Retinal pigment epithelial cell (primary cell): ENCODE data around the gene ZBTB25.

Experiments
- DNase-seq: peaks from one replicate; pipeline ENCODE4 v3.0.0-alpha.2; 2010; ENCODE audit warnings: low read depth
- H3K4me3 ChIP-seq: 2 replicates; pipeline ENCODE4 v1.5.1; 2011; ENCODE audit warnings: mild to moderate bottlenecking, low read length, control low read depth, moderate library complexity
- CTCF ChIP-seq: conservative IDR thresholded peaks from 2 replicates; pipeline ENCODE4 v1.5.1; 2011; ENCODE audit warnings: low read depth, low read length, control low read depth, inconsistent platforms

Gene ZBTB25

GRCh38 chr14:64419003-64419402 lies 84.6 kb downstream of the ZBTB25 start:
- no peak overlapping the region for H3K4me3 ChIP-seq
- DNase-seq, result no peak
- TF ChIP-seq CTCF, result no peak

- no peak for DNase-seq
- TF ChIP-seq CTCF, result no peak
- no peak overlapping the region for H3K4me3 ChIP-seq
Observed at GRCh38 chr14:64417771-64418125, 85.9 kb downstream of the ZBTB25 start.

GRCh38 chr14:64417055-64417770 lies 86.4 kb downstream of the ZBTB25 start:
- no peak for DNase-seq
- no peak overlapping the region for H3K4me3 ChIP-seq
- TF ChIP-seq CTCF, result no peak

GRCh38 chr14:64416348-64416932 lies 87.2 kb downstream of the ZBTB25 start:
- H3K4me3 ChIP-seq, result no peak overlapping the region
- no peak for TF ChIP-seq CTCF
- no peak for DNase-seq

- no peak for DNase-seq
- no peak for TF ChIP-seq CTCF
- no peak overlapping the region for H3K4me3 ChIP-seq
Observed at GRCh38 chr14:64412237-64412636, 91.4 kb downstream of the ZBTB25 start.

- no peak for TF ChIP-seq CTCF
- H3K4me3 ChIP-seq, result no peak overlapping the region
- no peak for DNase-seq
Observed at GRCh38 chr14:64411001-64411400, 92.6 kb downstream of the ZBTB25 start.
